ENCODE data around the gene NACAD.

DNA sequence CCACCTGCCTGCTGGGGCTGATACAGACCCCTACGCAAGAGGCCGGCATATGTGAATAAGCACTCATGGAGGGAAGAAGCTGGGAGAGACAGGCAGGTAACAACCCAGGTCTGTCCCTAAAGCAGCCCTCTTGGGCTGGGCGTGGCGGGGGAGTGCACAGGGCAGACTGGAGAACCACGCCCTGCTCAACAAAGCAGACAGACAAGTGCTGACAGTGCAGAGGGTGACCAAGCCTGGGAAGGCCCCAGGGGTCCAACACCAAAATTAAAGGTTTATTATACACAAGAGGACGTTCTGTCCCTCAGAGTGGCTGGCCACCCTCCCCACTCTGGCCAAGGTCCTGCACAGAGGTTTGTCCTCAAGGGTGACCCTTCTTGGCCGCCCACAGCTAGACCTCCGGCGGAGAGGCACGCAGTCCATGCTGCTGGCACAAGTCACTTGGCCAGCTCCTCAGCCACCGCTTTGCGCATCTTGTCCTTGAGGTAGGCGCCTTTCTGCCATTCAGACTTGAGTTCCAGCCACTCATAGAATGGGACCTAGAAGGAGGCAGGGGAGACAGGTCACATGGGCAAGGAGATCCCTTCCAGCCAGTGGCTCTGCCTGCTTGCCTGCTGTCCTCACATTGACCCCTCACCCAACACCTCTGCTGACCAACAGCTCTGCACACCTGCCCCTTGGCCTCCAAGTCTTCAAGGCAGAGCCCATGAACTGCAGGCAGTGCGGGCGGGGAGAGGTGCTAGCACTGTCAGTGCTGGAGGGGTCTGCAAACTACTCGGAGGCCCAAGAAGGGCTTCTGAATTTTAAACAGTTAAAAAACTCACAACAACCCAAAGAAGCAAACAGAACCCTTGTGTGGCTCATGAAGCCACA lies 11.4 kb upstream of the NACAD start:
- TF ChIP-seq SMC3 (IDR thresholded peaks at IDR 0.05; ENCODE audit: low read depth, low read length), result no peak
- TF ChIP-seq, protein P1, sequence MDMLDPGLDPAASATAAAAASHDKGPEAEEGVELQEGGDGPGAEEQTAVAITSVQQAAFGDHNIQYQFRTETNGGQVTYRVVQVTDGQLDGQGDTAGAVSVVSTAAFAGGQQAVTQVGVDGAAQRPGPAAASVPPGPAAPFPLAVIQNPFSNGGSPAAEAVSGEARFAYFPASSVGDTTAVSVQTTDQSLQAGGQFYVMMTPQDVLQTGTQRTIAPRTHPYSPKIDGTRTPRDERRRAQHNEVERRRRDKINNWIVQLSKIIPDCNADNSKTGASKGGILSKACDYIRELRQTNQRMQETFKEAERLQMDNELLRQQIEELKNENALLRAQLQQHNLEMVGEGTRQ (IDR thresholded peaks at IDR 0.05; ENCODE audit: low read depth, low read length), result no peak
- TF ChIP-seq, protein P2, sequence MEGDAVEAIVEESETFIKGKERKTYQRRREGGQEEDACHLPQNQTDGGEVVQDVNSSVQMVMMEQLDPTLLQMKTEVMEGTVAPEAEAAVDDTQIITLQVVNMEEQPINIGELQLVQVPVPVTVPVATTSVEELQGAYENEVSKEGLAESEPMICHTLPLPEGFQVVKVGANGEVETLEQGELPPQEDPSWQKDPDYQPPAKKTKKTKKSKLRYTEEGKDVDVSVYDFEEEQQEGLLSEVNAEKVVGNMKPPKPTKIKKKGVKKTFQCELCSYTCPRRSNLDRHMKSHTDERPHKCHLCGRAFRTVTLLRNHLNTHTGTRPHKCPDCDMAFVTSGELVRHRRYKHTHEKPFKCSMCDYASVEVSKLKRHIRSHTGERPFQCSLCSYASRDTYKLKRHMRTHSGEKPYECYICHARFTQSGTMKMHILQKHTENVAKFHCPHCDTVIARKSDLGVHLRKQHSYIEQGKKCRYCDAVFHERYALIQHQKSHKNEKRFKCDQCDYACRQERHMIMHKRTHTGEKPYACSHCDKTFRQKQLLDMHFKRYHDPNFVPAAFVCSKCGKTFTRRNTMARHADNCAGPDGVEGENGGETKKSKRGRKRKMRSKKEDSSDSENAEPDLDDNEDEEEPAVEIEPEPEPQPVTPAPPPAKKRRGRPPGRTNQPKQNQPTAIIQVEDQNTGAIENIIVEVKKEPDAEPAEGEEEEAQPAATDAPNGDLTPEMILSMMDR (conservative IDR thresholded peaks at IDR 0.05; ENCODE audit: low read depth, low read length), result no peak
- no peak for TF ChIP-seq MXI1 (IDR thresholded peaks at IDR 0.05; ENCODE audit: borderline replicate concordance, low read depth, low read length)
- no peak for TF ChIP-seq RCOR1 (IDR thresholded peaks at IDR 0.05; ENCODE audit: insufficient replicate concordance, low read length)
- no peak for TF ChIP-seq MAZ (IDR thresholded peaks at IDR 0.05; ENCODE audit: borderline replicate concordance, low read depth, low read length)
- no peak for TF ChIP-seq NFE2L2 (IDR thresholded peaks at IDR 0.05; ENCODE audit: low read depth, low read length)
- TF ChIP-seq POLR2A (IDR thresholded peaks at IDR 0.05; ENCODE audit: low read depth, low read length), result no peak
- TF ChIP-seq, protein P3, sequence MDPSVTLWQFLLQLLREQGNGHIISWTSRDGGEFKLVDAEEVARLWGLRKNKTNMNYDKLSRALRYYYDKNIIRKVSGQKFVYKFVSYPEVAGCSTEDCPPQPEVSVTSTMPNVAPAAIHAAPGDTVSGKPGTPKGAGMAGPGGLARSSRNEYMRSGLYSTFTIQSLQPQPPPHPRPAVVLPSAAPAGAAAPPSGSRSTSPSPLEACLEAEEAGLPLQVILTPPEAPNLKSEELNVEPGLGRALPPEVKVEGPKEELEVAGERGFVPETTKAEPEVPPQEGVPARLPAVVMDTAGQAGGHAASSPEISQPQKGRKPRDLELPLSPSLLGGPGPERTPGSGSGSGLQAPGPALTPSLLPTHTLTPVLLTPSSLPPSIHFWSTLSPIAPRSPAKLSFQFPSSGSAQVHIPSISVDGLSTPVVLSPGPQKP (IDR thresholded peaks at IDR 0.05; ENCODE audit: borderline replicate concordance, low read depth, low read length), result no peak
- no peak for TF ChIP-seq RAD21 (IDR thresholded peaks at IDR 0.05; ENCODE audit: low read length)
- no peak for TF ChIP-seq BHLHE40 (IDR thresholded peaks at IDR 0.05; ENCODE audit: low read depth, low read length)
